ENCODE measurements around the gene RAB36.

DNA sequence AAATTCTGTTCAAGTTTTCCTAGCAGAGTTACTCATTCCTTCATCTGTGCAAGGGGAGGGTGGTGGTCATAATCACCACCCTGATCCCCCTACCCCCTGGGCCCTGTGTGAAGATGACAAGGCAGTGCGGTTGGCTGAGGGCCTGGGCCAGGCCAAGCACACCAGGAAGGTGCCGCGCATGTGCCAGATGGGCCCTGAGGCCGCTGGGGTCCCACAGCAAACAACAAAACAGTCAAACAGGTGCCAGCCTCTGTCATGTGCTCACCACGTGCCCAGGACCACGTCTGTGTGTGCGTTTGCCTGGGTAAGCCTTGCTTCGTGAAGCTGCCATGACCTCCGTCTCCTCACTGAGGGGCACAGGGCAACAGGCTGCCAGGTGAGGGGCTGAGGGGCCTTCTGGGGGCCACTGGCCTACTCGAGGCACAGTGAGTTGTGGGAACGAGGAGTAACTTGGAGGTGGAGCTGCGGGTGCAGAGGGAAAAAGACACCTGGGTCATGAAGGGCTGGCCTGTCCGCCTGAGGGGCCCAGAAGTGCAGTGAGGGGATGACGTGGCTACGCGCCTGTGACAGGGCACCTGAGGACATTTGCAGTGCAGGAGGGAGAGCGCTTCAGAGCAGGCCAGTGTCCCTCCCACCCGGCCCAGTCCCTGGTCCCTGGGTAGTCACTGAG lies 29.3 kb upstream of the RAB36 start:
- TF ChIP-seq CTCF (IDR thresholded peaks at IDR 0.05; ENCODE audit: poor library complexity) (no peak), EZH2 (IDR thresholded peaks at IDR 0.05; ENCODE audit: borderline replicate concordance) (no peak)
